Stimulated activated CD8-positive, alpha-beta memory T cell treated with anti-CD3 and anti-CD28 coated beads, Interleukin-12 subunit alpha, Interleukin-12 subunit beta, amount 100 ng/mL, for 24 hours (primary cell): Measurements from ENCODE around the gene UTP15.

Experiments used
- DNase-seq: peaks from one replicate; pipeline ENCODE4 v3.0.0-alpha.2; 2020; ENCODE audit errors: extremely low read depth

UTP15 gene

GRCh38 chr5:73565969-73566547, 515 bp downstream of the UTP15 start:
- no peak for DNase-seq

GRCh38 chr5:73582285-73583145, 17.0 kb downstream of the UTP15 start:
- DNase-seq, result no peak

GRCh38 chr5:73587923-73588322, 22.4 kb downstream of the UTP15 start:
- no peak for DNase-seq

GRCh38 chr5:73591102-73591695, 25.7 kb downstream of the UTP15 start:
- DNase-seq, result no peak

- DNase-seq, result no peak
Measured at GRCh38 chr5:73591698-73592501, 26.4 kb downstream of the UTP15 start.

- no peak for DNase-seq
Measured at GRCh38 chr5:73592551-73592950, 27.0 kb downstream of the UTP15 start.

- no peak for DNase-seq
Measured at GRCh38 chr5:73596705-73597328, 31.3 kb downstream of the UTP15 start.

- DNase-seq, result no peak
Measured at GRCh38 chr5:73599380-73599779, 33.8 kb downstream of the UTP15 start.

GRCh38 chr5:73603998-73604397, 38.5 kb downstream of the UTP15 start:
- no peak for DNase-seq

- DNase-seq, result no peak
Measured at GRCh38 chr5:73605223-73606087, 39.9 kb downstream of the UTP15 start.

GRCh38 chr5:73606206-73606753, 40.7 kb downstream of the UTP15 start:
- DNase-seq, result no peak

GRCh38 chr5:73607228-73607627, 41.7 kb downstream of the UTP15 start:
- no peak for DNase-seq

- no peak for DNase-seq
Measured at GRCh38 chr5:73612799-73613198, 47.3 kb downstream of the UTP15 start.

- DNase-seq, result no peak
Measured at GRCh38 chr5:73615085-73615484, 49.5 kb downstream of the UTP15 start.

- no peak for DNase-seq
Measured at GRCh38 chr5:73615947-73616346, 50.4 kb downstream of the UTP15 start.

GRCh38 chr5:73617510-73618279, 52.2 kb downstream of the UTP15 start:
- no peak for DNase-seq

GRCh38 chr5:73619606-73620333, 54.2 kb downstream of the UTP15 start:
- DNase-seq, result no peak

- no peak for DNase-seq
Measured at GRCh38 chr5:73620334-73620687, 54.8 kb downstream of the UTP15 start.

GRCh38 chr5:73623060-73623459, 57.5 kb downstream of the UTP15 start:
- no peak for DNase-seq
